ENCODE measurements around the gene MCFD2.

- TF ChIP-seq CTCF (IDR thresholded peaks at IDR 0.05) (no peak), POLR2A (IDR thresholded peaks at IDR 0.05) (no peak)
Measured at GRCh38 chr2:46899053-46899452, 16.6 kb downstream of the MCFD2 start.

All from body of pancreas (tissue), 4 donors.